IPS-20b (cell line): ENCODE results near the gene APOC3.

ENCODE experiments used
- H3K27ac ChIP-seq: one replicate; pipeline ENCODE4 v1.5.1; 2013; ENCODE audit warnings: low read length
- H3K27me3 ChIP-seq: 2 replicates; pipeline ENCODE4 v1.6.1; 2013; ENCODE audit warnings: mild to moderate bottlenecking, low read length, inconsistent platforms; ENCODE audit not compliant: insufficient read depth
- H3K36me3 ChIP-seq: 2 replicates; pipeline ENCODE4 v1.6.1; 2013; ENCODE audit warnings: low read depth, mild to moderate bottlenecking, inconsistent platforms, low read length, moderate library complexity; ENCODE audit not compliant: insufficient read depth
- H3K4me1 ChIP-seq: 2 replicates; pipeline ENCODE4 v1.6.1; 2013; ENCODE audit warnings: mild to moderate bottlenecking, control low read depth, inconsistent platforms, low read length, moderate library complexity; ENCODE audit not compliant: insufficient read depth
- H3K4me3 ChIP-seq: 2 replicates; pipeline ENCODE4 v1.5.1; 2013; ENCODE audit warnings: mild to moderate bottlenecking, low read length, inconsistent platforms
- H3K9ac ChIP-seq: 2 replicates; pipeline ENCODE4 v1.6.1; 2013; ENCODE audit warnings: low read depth, mild to moderate bottlenecking, inconsistent platforms, low read length, moderate library complexity
- H3K9me3 ChIP-seq: 2 replicates; pipeline ENCODE4 v1.6.1; 2013; ENCODE audit warnings: mild to moderate bottlenecking, low read depth, low read length, inconsistent platforms; ENCODE audit not compliant: insufficient read depth

Gene APOC3

DNA sequence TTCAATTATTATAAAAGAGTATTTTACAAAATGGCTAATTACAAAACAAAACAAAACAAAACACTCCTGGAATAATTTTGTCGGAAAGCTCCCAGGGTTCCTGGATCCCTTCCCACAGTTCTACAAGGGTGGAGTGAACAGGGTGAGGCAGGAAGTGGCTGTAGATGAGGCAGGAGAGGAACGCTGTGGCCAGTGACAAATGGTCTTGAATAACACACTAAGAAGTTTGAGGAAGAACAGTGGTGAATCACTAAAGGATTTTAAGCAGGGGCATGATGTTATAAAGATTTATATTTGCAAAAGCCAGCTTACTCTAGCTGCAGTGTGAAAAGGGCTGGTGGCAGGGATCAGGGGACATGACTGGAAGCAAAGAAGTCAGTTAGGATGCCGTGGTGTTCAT lies 41.5 kb downstream of the APOC3 start:
- Histone ChIP-seq H3K4me1 (no peaks in the 10 kb centered on the region), H3K9me3 (no peaks in the 10 kb centered on the region), H3K27ac (no peak overlapping the region), H3K36me3 (peaks cover 96% of the 10 kb centered on the region), H3K27me3 (no peaks in the 10 kb centered on the region), H3K9ac (no peak overlapping the region), H3K4me3 (no peak overlapping the region)

- no peaks in the 10 kb centered on the region for H3K27me3 ChIP-seq
- H3K4me3 ChIP-seq = no peak overlapping the region
- H3K36me3 ChIP-seq = peaks cover 82% of the 10 kb centered on the region
- H3K27ac ChIP-seq = no peak overlapping the region
- no peak overlapping the region for H3K9ac ChIP-seq
- no peaks in the 10 kb centered on the region for H3K4me1 ChIP-seq
- no peaks in the 10 kb centered on the region for H3K9me3 ChIP-seq
These were observed 43.7 kb downstream of the APOC3 start for GRCh38 chr11:116873381-116873780.

DNA sequence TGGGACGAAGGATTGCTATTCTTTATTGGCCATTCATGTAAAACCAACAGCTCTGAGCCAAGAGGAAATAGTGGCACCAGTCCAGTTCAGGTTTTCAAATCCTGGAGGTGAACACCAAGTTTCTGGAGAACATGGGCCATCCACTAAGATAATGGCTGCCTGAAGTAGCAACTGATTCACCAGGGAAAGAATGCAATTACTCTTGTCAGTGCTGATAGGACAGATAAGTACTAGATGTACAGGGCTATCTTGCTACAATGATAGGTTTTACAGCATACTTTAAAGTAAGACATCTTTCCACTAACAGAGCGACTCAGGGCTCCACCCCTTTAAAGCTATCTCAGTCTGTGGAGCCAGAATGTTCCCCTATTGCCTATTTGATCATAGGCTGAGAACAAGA lies 44.5 kb downstream of the APOC3 start:
- Histone ChIP-seq H3K9ac (no peak overlapping the region), H3K4me1 (no peaks in the 10 kb centered on the region), H3K36me3 (peaks cover 73% of the 10 kb centered on the region), H3K9me3 (no peaks in the 10 kb centered on the region), H3K27ac (no peak overlapping the region), H3K4me3 (no peak overlapping the region), H3K27me3 (no peaks in the 10 kb centered on the region)

DNA sequence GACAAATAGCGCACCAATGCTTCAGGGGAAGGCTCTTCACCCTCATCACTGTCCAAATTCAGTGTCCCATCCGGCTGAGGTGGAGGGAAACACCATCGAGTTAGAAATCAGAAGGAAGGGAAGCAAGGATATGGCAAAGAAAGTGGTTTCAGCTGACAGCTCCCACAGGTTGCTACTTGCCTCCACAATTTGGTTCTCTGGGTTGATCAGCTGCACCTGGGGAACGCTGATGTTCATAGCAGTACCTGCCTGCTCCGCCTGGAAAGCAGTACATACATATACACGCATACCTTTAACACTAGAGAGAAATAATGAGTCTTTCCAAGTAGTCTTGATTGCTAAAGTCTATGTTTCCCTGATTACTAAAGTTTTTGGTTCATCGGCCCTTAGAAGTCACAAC lies 45.5 kb downstream of the APOC3 start:
- Histone ChIP-seq H3K4me3 (no peak overlapping the region), H3K4me1 (no peaks in the 10 kb centered on the region), H3K9me3 (no peaks in the 10 kb centered on the region), H3K36me3 (peaks cover 63% of the 10 kb centered on the region), H3K9ac (no peak overlapping the region), H3K27me3 (no peaks in the 10 kb centered on the region), H3K27ac (no peak overlapping the region)

- H3K4me1 ChIP-seq = no peaks in the 10 kb centered on the region
- H3K27ac ChIP-seq = no peak overlapping the region
- H3K27me3 ChIP-seq = no peaks in the 10 kb centered on the region
- H3K36me3 ChIP-seq = peaks cover 50% of the 10 kb centered on the region
- no peak overlapping the region for H3K4me3 ChIP-seq
- H3K9ac ChIP-seq = no peak overlapping the region
- H3K9me3 ChIP-seq = no peaks in the 10 kb centered on the region
These were observed 46.9 kb downstream of the APOC3 start for GRCh38 chr11:116876656-116877055.

DNA sequence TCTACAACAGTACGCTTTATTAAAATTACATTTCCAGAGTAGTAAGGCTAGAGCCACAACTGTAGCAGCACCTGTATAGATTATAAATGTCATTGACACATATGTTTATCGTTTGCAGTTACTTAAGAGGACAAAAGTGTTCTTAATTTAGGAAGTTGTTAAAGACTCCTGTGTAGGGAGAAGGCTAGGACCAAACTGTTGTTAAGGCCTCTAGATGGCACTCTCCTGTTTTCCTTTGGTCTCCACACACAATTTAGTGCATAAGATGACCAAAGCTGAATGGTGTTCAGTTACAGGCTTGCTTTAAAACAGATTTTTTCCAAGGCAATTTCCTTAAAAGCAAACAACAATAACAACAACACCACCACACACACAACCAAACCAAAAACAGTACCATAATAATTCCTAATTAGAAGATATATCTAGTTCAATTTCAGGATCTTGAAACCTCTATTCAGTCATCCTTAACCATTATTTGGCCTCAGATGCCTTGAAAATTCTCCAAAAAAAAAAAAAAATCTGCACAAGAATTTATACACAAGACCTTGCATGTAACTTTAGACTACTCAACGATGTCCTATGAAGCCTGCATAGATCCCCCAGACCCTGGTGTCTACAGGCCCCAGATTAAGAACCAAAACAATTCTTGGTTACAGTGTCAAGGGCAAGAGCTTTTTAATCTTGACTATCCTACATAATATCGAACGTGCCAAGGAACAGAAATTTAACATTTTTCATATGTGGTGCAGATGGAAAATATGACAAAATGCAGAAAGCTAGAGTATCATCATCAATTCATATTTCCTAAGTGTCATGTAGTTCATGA lies 50.3 kb downstream of the APOC3 start:
- no peaks in the 10 kb centered on the region for H3K4me1 ChIP-seq
- H3K27me3 ChIP-seq = no peaks in the 10 kb centered on the region
- peaks cover 17% of the 10 kb centered on the region for H3K36me3 ChIP-seq
- no peak overlapping the region for H3K9ac ChIP-seq
- no peak overlapping the region for H3K4me3 ChIP-seq
- no peaks in the 10 kb centered on the region for H3K9me3 ChIP-seq
- H3K27ac ChIP-seq = no peak overlapping the region

GRCh38 chr11:116881143-116881542 lies 51.4 kb downstream of the APOC3 start:
- no peak overlapping the region for H3K4me3 ChIP-seq
- no peaks in the 10 kb centered on the region for H3K4me1 ChIP-seq
- no peaks in the 10 kb centered on the region for H3K27me3 ChIP-seq
- no peak overlapping the region for H3K9ac ChIP-seq
- H3K27ac ChIP-seq = no peak overlapping the region
- no peaks in the 10 kb centered on the region for H3K9me3 ChIP-seq
- peaks cover 5% of the 10 kb centered on the region; the same call in 1 of the 2 replicates for H3K36me3 ChIP-seq

DNA sequence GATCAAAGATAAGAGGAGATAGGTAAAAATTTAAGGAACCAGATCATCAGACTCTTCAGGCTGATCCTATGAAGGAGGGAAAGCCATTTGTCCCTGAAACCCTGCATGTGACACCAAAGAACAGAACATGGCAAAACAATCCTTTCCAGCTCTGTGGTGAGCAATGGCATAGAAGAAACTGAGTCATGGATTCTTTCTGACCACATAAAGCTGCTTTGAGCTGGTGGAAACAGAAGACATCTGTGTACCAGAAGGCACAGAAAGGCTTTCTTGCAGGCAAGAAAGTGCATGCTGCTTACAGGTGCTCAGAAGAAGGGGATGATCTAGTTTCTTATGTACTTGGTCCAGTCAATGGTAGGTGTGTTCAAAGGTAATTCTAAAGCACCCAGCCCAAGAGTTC lies 52.7 kb downstream of the APOC3 start:
- Histone ChIP-seq H3K4me3 (no peak overlapping the region), H3K4me1 (no peaks in the 10 kb centered on the region), H3K36me3 (no peaks in the 10 kb centered on the region), H3K27ac (no peak overlapping the region), H3K9me3 (no peaks in the 10 kb centered on the region), H3K27me3 (no peaks in the 10 kb centered on the region), H3K9ac (no peak overlapping the region)
